ENCODE results near the gene IL1RAP.

IL1RAP gene

GRCh38 chr3:190580417-190580816 is 66.5 kb downstream of the IL1RAP start:
- no peak for DNase-seq

- no peak for DNase-seq
Observed at GRCh38 chr3:190581041-190581541, 67.2 kb downstream of the IL1RAP start.

- DNase-seq, result no peak
Observed at GRCh38 chr3:190582667-190583066, 68.8 kb downstream of the IL1RAP start.

- DNase-seq, result no peak
Observed at GRCh38 chr3:190585805-190586630, 72.1 kb downstream of the IL1RAP start.

GRCh38 chr3:190586631-190587011 is 72.7 kb downstream of the IL1RAP start:
- no peak for DNase-seq

- DNase-seq, result no peak
Observed at GRCh38 chr3:190588570-190588969, 74.7 kb downstream of the IL1RAP start.

- DNase-seq, result no peak
Observed at GRCh38 chr3:190589326-190589725, 75.4 kb downstream of the IL1RAP start.

- no peak for DNase-seq
Observed at GRCh38 chr3:190591080-190591479, 77.2 kb downstream of the IL1RAP start.

- no peak for DNase-seq
Observed at GRCh38 chr3:190593075-190593474, 79.2 kb downstream of the IL1RAP start.

GRCh38 chr3:190594171-190594570 is 80.3 kb downstream of the IL1RAP start:
- no peak for DNase-seq

- no peak for DNase-seq
Observed at GRCh38 chr3:190595179-190595795, 81.4 kb downstream of the IL1RAP start.

GRCh38 chr3:190595807-190596206 is 81.9 kb downstream of the IL1RAP start:
- no peak for DNase-seq

- no peak for DNase-seq
Observed at GRCh38 chr3:190596349-190597285, 82.7 kb downstream of the IL1RAP start.

GRCh38 chr3:190597291-190597690 is 83.4 kb downstream of the IL1RAP start:
- DNase-seq, result no peak

GRCh38 chr3:190601622-190602021 is 87.7 kb downstream of the IL1RAP start:
- DNase-seq, result no peak

- DNase-seq, result no peak
Observed at GRCh38 chr3:190605385-190605784, 91.5 kb downstream of the IL1RAP start.

- no peak for DNase-seq
Observed at GRCh38 chr3:190606596-190606995, 92.7 kb downstream of the IL1RAP start.

GRCh38 chr3:190607021-190607420 is 93.1 kb downstream of the IL1RAP start:
- no peak for DNase-seq

GRCh38 chr3:190608850-190609589 is 95.1 kb downstream of the IL1RAP start:
- DNase-seq, result no peak

GRCh38 chr3:190614226-190615059 is 100.6 kb downstream of the IL1RAP start:
- DNase-seq, result no peak

- no peak for DNase-seq
Observed at GRCh38 chr3:190615060-190615384, 101.1 kb downstream of the IL1RAP start.

- DNase-seq, result no peak
Observed at GRCh38 chr3:190615607-190616006, 101.7 kb downstream of the IL1RAP start.

Measured in SHP77 treated with DMSO at 0.1 percent for 48 hours (cell line).